K562 (cell line): ENCODE data around the gene PPP1R15A. TPM values are rescaled to one million over a fixed set of nuclear protein-coding genes. Genes with fewer than 3 reads are reported as not detected.

Experiments
- BRCA1 ChIP-seq, 2 experiments: fragments of 450-650 bp in 1 of 2; sonication (generic) in 1 of 2; formaldehyde crosslinking in 1 of 2; IDR thresholded peaks; 2 replicates each; pipeline versions ENCODE4 v1.5.0 to v1.6.1; 2017 to 2020; ENCODE audit warnings: mild to moderate bottlenecking in 1 of 2, missing genetic modification reagents in 1 of 2
- CREM ChIP-seq: IDR thresholded peaks from 2 replicates; pipeline ENCODE4 v1.6.1; 2014; ENCODE audit warnings: antibody characterized with exemption, low read depth
- CUX1 ChIP-seq: fragments of 200-800 bp; sonication (Bioruptor generic); IDR thresholded peaks from 2 replicates; pipeline ENCODE4 v1.6.1; 2016; ENCODE audit warnings: missing genetic modification characterization, missing compliant biosample characterization
- ETS2 ChIP-seq: IDR thresholded peaks from 2 replicates; pipeline ENCODE4 v1.6.1; 2016; ENCODE audit warnings: borderline replicate concordance, missing genetic modification characterization, mild to moderate bottlenecking, moderate library complexity, missing compliant biosample characterization; ENCODE audit not compliant: poor library complexity, severe bottlenecking
- HINFP ChIP-seq: fragments of 450-650 bp; conservative IDR thresholded peaks from 2 replicates; pipeline ENCODE4 v1.6.1; 2016; ENCODE audit warnings: missing genetic modification characterization, low read depth, mild to moderate bottlenecking, control low read depth, missing compliant biosample characterization
- ILF3 ChIP-seq: fragments of 450-650 bp; IDR thresholded peaks from 2 replicates; pipeline ENCODE4 v1.6.1; 2018; ENCODE audit warnings: antibody characterized with exemption, mild to moderate bottlenecking, moderate library complexity, borderline replicate concordance
- RBBP5 ChIP-seq: fragments of 200-600 bp; sonication (generic); IDR thresholded peaks from 2 replicates; pipeline ENCODE4 v1.6.1; 2012; ENCODE audit warnings: borderline replicate concordance, mild to moderate bottlenecking, low read length, control low read depth, inconsistent platforms; ENCODE audit not compliant: insufficient read depth, poor library complexity, severe bottlenecking
- TEAD2 ChIP-seq: fragments of 450-650 bp; IDR thresholded peaks from 2 replicates; pipeline ENCODE4 v1.6.1; 2016; ENCODE audit warnings: missing genetic modification characterization, control low read depth, missing compliant biosample characterization
- TFAM ChIP-seq: fragments of 250-450 bp; sonication (Bioruptor Pico); conservative IDR thresholded peaks from 2 replicates; pipeline ENCODE4 v1.5.0; 2021; ENCODE audit warnings: mild to moderate bottlenecking, moderate library complexity
- VEZF1 ChIP-seq: fragments of 200-800 bp; sonication (Bioruptor generic); IDR thresholded peaks from 2 replicates; pipeline ENCODE4 v1.6.1; 2017; ENCODE audit warnings: missing genetic modification characterization, missing compliant biosample characterization
- WHSC1 ChIP-seq: IDR thresholded peaks from one replicate; pipeline ENCODE4 v1.6.1; 2012; ENCODE audit warnings: low read length, control low read depth, inconsistent platforms
- ZNF12 ChIP-seq: sonication (generic); formaldehyde crosslinking; IDR thresholded peaks from 2 replicates; pipeline ENCODE4 v1.4.0; 2020; ENCODE audit warnings: mild to moderate bottlenecking, missing genetic modification reagents
- ZNF134 ChIP-seq: fragments of 250-450 bp; sonication (Bioruptor Pico); conservative IDR thresholded peaks from 2 replicates; pipeline ENCODE4 v1.4.0; 2020
- ZNF830 ChIP-seq: fragments of 250-450 bp; sonication (Bioruptor Pico); IDR thresholded peaks from 2 replicates; pipeline ENCODE4 v1.5.0; 2021; ENCODE audit warnings: mild to moderate bottlenecking
- ZSCAN29 ChIP-seq: fragments of 450-650 bp; IDR thresholded peaks from 2 replicates; pipeline ENCODE4 v1.6.1; 2017
- polyA plus RNA-seq, 8 experiments: library from polyadenylated mRNA; depleted of rRNA in 4 of 8; stranded (reverse) in 5 of 8; unstranded in 3 of 8; fragments of >200 nt; fragmentation: Nextera tagmentation in 2 of 8; fragmentation: Illumina TruSeq in 1 of 8; extraction: Ambion mirVana in 2 of 8; extraction: Trizol in 1 of 8; gene quantifications; 2 replicates each; pipeline versions ENCODE4 v1.2.1 to v1.2.3, GENCODE V29; 2011 to 2014; ENCODE audit warnings: inconsistent platforms in 1 of 8, missing spikeins in 1 of 8
- total RNA-seq, 7 experiments: library from RNA; depleted of rRNA in 6 of 7; stranded (reverse); fragments of >200 nt in 6 of 7; fragmentation: Illumina TruSeq in 2 of 7; extraction: Trizol in 2 of 7; gene quantifications; 2 replicates each; pipeline versions ENCODE4 v1.2.1 to v1.2.3, GENCODE V29; 2011 to 2021; ENCODE audit warnings: low replicate concordance in 1 of 7

PPP1R15A gene
- total and polyA plus RNA-seq, 9 of the 15 experiments (the other 6 are each of a cell fraction or from before 2014, with no cell fraction given): 0.42 to 73.7 (median 44.0) TPM

- TF ChIP-seq HINFP (tag) (peak; percentile 29; the same call in 1 of the 2 replicates), ILF3 (peak; percentile 91), ZSCAN29 (no peak), WHSC1 (no peak), ZNF134 (CRISPR knock-in tag) (no peak), RBBP5 (no peak), VEZF1 (CRISPR knock-in tag) (peak; percentile 72), CREM (peak; percentile 88), BRCA1 (IDR thresholded peaks at IDR 0.05) (no peak), BRCA1 (CRISPR knock-in tag; IDR thresholded peaks at IDR 0.05) (no peak), TFAM (CRISPR knock-in tag) (no peak), ETS2 (tag) (no peak), CUX1 (CRISPR knock-in tag) (no peak; the same call in 1 of the 2 replicates), ZNF830 (CRISPR knock-in tag) (no peak), ZNF12 (CRISPR knock-in tag) (no peak), TEAD2 (tag) (peak; percentile 97)
These were observed 6.2 kb downstream of the PPP1R15A start (continued) for GRCh38 chr19:48878196-48879024.
